D721Med (cell line): ENCODE measurements around the gene NBPF3.

ENCODE experiments used
- DNase-seq: peaks from one replicate; pipeline ENCODE4 v3.0.0; 2011; ENCODE audit warnings: low spot score; ENCODE audit not compliant: insufficient read length
- FAIRE-seq: peaks from 2 replicates; lab custom pipeline; 2011; peaks lifted over from hg19 to GRCh38; lab: Jason Lieb, UNC
- TF ChIP-seq, protein P1 (sequence below): IDR thresholded peaks from 2 replicates; pipeline ENCODE4 v1.5.1; 2012; ENCODE audit warnings: mild to moderate bottlenecking, control low read depth; ENCODE audit not compliant: insufficient read depth; ENCODE audit errors: missing control alignments

Gene NBPF3

DNA sequence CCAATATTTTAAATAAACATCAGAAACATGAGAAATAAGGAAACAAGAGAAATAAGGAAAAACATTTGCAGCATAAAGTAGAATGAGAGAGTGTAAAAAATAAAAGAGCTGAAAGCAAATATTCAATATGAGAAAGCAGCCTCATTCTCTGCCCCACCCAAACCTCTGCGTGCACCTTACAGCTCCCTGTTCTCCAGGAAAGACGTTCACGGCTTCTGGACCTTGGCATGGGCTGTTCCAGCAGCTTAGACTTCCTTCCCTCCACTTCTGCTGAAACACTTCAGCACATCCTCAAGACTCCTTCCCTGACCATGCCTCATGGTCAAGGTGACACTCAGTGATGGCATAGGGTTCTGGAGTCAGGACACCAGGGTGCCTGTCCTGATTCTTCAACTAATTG, 92.6 kb downstream of the NBPF3 start:
- TF ChIP-seq, protein P1, sequence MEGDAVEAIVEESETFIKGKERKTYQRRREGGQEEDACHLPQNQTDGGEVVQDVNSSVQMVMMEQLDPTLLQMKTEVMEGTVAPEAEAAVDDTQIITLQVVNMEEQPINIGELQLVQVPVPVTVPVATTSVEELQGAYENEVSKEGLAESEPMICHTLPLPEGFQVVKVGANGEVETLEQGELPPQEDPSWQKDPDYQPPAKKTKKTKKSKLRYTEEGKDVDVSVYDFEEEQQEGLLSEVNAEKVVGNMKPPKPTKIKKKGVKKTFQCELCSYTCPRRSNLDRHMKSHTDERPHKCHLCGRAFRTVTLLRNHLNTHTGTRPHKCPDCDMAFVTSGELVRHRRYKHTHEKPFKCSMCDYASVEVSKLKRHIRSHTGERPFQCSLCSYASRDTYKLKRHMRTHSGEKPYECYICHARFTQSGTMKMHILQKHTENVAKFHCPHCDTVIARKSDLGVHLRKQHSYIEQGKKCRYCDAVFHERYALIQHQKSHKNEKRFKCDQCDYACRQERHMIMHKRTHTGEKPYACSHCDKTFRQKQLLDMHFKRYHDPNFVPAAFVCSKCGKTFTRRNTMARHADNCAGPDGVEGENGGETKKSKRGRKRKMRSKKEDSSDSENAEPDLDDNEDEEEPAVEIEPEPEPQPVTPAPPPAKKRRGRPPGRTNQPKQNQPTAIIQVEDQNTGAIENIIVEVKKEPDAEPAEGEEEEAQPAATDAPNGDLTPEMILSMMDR = no peak
- DNase-seq (no peak), FAIRE-seq (no peak)

DNA sequence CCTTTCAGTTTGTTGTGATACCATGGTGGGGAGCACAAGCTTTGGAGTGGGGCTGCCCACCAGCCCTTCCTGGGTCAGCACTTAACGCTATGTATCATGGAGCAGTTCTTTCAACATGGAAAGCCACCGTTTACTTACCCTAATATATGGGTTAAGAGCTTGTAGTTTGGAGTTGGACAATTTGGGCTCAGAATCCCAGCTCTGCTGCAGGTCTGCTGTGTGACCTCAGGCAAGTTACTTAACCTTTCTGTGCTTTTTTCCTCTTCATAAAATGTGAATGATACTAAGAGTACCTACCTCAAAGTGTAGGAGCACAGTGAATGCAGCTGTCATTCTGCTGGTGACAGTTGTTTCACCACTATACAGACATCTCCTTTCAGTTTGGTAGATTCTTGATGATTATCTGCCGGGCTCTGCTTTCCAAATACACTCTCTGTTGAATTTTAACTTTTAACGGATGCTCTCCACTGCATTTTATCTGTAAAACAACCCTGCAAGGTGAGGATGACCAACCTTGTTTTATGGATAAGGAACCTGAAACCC, 93.1 kb downstream of the NBPF3 start:
- FAIRE-seq = no peak
- TF ChIP-seq, protein P1 = no peak
- no peak for DNase-seq

DNA sequence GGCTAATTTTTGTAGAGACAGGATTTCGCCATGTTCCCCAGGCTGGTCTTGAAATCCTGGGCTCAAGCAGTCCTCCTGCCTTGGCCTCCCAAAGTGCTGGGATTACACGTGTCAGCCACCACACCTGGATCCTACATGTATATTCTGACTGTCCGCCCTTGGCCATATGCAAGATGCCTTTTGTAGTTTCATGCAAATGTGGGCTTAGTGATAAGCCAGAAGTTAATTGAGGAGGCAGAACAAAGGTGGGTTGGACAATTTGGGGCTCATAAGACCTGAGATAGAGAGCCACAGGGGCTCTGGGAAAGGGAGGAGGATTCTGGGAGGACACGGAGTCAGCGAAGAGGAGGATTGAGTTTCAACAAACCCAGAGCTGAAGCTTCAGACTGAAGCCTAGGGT, 94.2 kb downstream of the NBPF3 start:
- TF ChIP-seq, protein P1 = no peak
- FAIRE-seq (no peak), DNase-seq (no peak)
